ACHN (cell line): ENCODE results near the gene FRMD8.
A peak's percentile ranks its signal among the peaks of the same experiment; 100 is the strongest.

ENCODE experiments used
- DNase-seq: peaks from one replicate; pipeline ENCODE4 v3.0.0-alpha.2; 2015
- in situ Hi-C: cut with HindIII; loops from 2 replicates; pipeline ENCODE4 v1.10.0; 2017; ENCODE audit warnings: low sequenced_read_pairs, low pct_ligation_motif_present, low pct_unique_long_range_greater_than_20kb

FRMD8 gene

DNA sequence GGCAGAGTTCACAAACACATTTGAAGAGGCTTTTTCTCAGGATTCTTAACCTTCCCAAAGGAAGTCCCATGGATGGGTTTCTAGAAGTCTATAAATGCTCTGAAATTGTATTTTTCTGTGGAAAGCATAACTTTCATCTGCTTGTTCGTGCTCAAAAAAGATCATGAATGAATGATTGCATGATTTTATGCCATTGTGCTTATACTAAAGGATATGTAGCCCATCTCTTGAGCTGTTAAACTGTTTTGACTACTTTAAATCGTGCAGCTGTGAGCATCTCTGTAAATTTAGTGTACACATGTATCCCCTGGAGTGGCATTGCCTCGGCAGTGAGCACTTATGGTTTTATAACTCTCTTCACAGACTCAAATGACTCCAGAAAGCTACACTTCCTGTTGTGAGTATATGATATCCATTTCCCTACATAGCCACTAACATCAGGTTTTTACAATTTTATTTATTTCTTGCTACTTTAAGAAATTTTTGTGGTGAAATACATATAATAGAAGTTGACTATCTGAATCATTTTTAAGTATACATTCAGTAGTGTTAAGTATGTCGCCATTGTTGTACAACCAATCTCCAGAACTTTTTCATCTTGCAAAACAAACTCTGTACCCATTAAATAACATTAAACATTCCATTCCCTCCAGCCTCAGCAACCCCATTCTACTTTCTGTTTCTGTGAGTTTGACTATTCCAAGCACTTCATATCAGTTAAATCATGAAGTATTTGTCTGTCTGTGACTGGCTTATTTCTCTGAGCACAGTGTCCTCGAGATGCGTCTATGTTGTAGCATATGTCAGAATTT, 44.2 kb downstream of the FRMD8 start:
- in situ Hi-C loops: no loop called here
- peak; percentile 47 for DNase-seq

DNA sequence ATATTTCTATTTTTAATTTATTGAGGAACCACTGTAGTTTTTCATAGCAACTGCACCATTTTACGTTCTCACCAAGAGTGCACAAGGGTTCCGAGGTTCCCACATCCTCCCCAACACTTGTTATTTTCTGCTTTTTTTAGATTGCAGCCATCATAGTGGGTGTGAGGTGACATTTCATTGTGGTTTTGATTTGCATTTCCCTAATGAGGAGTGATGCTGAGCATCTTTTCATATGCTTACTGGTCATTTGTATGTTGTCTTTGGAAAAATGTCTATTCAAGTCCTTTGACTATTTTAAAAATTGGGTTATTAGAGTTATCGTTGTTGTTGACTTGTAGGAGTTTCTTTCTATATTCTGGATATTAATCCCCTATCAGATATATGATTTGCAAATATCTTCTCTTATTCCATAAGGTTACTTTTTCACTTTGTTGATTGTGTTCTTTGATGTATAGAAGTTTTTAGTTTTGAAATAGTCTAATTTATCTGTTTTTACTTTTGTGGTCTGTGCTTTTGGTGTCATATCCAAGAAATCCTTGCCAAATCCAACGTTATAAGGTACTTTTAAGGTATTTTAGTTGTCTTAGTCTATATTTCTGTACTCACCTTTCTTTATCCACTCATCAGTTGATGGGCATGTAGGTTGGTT, 45.1 kb downstream of the FRMD8 start:
- peak; percentile 15 for DNase-seq
- in situ Hi-C loops: no loop called here

GRCh38 chr11:65432100-65432650, 45.7 kb downstream of the FRMD8 start:
- in situ Hi-C loops: no loop called here
- no peak for DNase-seq

GRCh38 chr11:65432686-65433582, 46.5 kb downstream of the FRMD8 start:
- in situ Hi-C loops: no loop called here
- peak; percentile 33 for DNase-seq

DNA sequence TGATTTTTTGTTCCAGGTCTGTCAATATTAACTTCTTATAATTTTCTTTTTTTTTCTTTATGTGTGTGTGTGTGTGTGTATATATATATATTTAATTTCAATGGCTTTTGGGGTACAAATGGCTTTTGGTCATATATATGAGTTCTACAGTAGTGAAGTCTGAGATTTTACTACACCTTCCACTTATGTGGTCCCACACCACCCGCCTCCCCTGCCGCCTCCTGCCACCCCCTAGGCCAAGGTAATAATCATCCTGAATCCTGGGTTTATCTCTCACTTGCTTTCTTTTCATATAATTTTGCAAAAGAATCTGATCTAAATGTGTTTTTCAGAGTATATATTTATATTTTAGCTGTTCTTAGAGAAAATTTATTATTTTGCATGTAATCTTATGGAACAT, 47.2 kb downstream of the FRMD8 start:
- in situ Hi-C loops: no loop called here
- DNase-seq: no peak

DNA sequence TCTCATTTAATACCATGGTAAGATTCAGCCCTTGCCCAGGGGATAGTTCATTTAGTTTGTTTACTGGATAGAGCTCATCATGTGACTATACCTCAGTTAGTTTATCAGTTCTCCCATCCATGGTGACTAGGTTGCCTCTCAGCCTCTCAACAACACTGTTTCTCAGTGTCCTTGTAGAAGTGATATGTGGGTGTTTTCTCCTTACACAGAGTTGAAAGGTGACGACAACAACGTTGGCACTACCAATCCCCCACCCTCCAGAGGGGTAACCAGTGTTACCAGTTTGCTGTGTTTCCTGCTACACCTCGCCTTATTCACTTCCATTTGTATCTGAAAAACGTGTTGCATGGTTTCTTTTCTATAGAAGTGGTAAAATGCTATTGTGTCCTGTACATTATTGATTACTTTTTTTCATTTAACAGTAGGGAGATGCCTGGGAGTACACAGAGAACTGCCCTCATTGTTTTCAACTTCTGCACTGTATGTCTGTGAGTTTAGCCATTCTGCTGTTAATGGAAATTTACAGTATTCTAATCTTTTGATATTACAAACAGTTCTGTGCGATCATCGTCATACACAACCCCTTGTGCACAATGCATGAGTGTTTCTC, 47.7 kb downstream of the FRMD8 start:
- in situ Hi-C loops: no loop called here
- DNase-seq: peak; percentile 9

DNA sequence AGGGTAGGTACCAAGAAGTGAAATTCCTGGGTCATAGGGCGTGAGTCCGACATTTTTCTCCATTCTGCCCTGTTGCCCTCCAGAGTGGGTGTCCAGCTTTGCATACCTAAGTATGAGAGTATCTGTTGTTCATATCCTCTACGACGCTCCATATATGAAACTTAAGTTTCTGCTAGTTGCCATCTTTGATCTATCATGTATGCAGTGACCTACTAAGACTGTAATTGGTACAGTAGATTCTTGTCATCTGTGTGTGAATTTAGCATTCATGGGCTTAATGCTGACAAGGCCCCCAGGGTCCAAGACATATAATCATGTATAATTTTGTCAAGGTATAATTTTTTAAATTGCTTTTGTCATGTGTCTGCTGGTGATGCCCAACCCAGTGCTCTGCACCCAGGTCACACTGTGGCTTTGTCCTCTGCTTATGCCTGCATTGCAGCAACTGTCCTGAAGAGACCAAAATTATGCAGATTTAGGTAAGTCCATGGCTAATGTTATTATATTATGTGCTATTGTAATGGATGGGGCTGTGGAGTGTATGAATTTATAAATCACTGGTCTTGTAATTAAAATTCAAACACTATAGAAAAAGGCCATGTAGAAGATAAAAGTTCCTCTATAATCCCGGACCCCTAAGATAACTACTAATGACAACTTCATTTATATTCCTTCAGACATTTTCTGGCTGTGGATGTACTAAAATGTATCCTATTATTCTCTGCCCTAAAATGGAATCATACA, 48.4 kb downstream of the FRMD8 start:
- in situ Hi-C loops: no loop called here
- no peak for DNase-seq

DNA sequence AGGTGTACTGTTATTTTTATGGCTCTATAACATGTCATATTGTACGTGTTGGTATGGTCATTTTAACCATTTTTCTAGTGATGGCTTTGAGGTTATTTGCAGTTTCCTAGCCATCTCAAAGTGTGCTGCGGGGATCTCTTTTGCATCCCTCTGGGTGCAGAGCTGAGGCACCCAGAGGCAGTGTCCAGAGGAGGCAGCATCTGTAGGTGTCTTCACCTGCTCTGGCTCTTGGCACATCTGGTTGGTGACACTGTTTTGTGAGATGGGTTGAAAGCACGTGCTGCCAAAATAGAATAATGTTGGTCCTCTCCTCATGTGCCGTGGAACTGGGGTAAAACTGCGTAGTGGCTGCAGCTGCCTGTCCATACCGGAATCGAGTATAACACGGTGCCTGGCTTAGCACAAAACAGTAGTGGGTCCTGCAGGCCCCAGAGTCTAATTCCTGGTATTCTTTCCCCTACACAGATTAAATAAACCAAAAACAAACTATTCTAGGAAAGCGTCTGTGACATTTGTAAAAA, 49.0 kb downstream of the FRMD8 start:
- DNase-seq: no peak
- in situ Hi-C loops: no loop called here

DNA sequence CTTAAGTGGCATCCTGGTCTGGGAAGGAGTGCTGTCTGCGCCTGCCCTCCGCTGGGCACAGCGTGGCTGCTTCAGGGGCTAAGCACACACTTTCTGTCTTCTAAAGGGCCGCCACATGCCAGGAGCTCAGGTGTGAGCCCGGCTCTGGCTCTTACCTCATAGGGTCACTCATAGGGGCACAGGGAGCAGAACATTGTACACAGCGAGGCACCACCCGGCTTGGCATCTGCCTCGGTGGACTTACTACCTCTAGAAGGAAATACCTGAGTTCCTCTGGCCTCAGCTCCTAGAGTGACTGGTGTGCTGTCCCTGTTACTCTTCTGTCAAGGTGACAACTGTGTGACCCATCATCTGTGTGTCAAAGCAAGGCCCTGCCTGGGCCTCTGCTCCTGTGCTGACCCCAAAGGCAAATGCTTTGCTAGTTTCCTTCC, 49.6 kb downstream of the FRMD8 start:
- in situ Hi-C loops: no loop called here
- DNase-seq: no peak

- in situ Hi-C loops: no loop called here
- DNase-seq: peak; percentile 15
Measured at GRCh38 chr11:65436412-65437032, 50.1 kb downstream of the FRMD8 start.

GRCh38 chr11:65437436-65438227, 51.2 kb downstream of the FRMD8 start:
- peak; percentile 8 for DNase-seq
- in situ Hi-C loops: no loop called here

DNA sequence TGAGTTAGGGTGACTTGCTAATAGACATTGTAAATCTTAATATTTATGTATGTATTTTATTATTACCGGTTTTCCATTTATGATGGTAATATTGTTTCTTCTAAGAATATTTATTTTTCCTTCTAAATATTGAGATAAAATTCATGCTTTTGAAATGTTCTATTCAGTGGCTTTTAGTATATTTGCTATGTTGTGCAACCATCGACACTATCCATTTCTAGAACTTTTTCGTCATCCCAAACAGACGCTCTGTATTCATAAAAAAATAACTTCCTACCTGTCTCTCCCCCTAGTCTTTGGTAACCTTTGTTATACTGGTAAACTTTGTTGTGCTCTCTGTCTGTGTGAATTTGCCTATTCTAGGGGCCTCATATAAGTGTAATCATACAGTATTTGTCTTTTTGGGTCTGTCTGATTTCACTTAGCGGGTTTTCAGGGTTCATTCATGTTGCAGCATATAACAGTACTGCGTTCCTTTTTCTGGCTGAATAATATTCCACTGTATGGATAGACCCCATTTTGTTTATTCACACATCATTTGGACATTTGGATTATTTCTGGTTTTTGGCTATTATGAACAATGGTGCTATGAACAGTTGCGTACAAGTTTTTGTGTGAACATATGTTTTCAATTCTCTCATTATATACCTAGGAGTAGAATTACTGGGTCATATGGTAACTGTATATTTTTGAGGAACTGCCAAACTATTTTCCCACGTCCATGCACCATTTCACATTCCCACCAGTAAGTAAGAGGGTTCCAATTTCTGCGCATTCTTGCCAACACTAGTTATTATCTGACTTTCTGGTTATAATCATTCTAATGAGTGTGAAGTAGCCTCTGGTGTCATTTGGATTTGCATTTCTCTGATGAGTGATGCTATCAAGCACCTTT, 52.1 kb downstream of the FRMD8 start:
- peak; percentile 7 for DNase-seq
- in situ Hi-C loops: no loop called here

DNA sequence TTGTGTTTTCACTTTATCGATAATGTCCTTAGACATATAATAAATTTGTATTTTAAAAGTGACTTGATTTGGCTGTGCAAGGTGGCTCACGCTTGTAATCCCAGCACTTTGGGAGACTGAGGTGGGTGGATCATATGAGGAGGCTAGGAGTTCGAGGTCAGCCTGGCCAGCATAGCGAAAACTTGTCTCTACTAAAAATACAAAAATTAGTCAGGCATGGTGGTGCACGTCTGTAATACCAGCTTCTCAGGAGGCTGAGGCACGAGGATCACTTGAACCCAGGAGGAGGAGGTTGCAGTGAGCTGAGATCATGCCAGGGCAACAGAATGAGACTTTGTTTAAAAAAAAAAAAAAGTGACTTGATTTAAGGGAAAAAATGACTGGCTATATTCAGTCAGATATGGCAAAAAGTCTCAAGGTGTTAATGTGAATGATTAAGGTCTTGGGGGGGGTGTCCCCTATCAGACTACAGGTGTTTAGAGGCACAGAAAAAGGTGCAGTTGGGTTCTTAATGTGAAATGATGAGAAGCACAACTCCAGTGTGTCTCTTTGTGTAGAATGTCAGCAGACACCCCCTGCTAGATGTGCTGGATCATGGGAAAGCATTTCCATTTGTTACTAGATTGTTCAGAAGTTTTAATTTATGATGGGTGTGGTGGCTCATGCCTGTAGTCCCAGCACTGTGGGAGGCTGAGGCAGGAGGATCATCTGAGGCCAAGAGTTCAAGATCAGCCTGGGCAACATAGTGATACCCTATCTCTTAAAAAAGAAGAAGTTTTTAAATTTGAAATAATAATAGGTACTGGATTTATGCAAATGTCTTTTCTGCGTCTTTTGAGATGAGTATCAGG, 53.1 kb downstream of the FRMD8 start:
- in situ Hi-C loops: no loop called here
- no peak for DNase-seq

- peak; percentile 21 for DNase-seq
Measured at GRCh38 chr11:65440831-65441499, 54.5 kb downstream of the FRMD8 start.

More at GRCh38 chr11:65440831-65441499, 54.5 kb downstream of the FRMD8 start:
- in situ Hi-C loops: no loop called here
